Chondrocyte (in vitro differentiated cells): ENCODE measurements around the gene GABBR1. TPM values are rescaled to one million over a fixed set of nuclear protein-coding genes. Genes with fewer than 3 reads are reported as not detected.

Experiments used
- DNase-seq: peaks from one replicate; pipeline ENCODE4 v3.0.0; 2021; ENCODE audit warnings: mixed read lengths, low spot score
- H3K27ac Mint-ChIP-seq: one replicate; pipeline ENCODE4 v1.8.0; 2021; ENCODE audit warnings: mild to moderate bottlenecking, moderate library complexity, mixed read lengths; ENCODE audit not compliant: unreplicated experiment
- H3K27me3 Mint-ChIP-seq: 2 replicates; pipeline ENCODE4 v1.8.0; 2021; ENCODE audit warnings: low read depth, mixed read lengths
- H3K36me3 Mint-ChIP-seq: 2 replicates; pipeline ENCODE4 v1.8.0; 2021; ENCODE audit warnings: low read depth, mixed read lengths
- H3K4me1 Mint-ChIP-seq: 2 replicates; pipeline ENCODE4 v1.8.0; 2021; ENCODE audit warnings: low read depth, mild to moderate bottlenecking, mixed read lengths
- H3K4me3 Mint-ChIP-seq: one replicate; pipeline ENCODE4 v1.8.0; 2021; ENCODE audit warnings: mild to moderate bottlenecking, moderate library complexity, mixed read lengths; ENCODE audit not compliant: unreplicated experiment
- H3K9me3 Mint-ChIP-seq: 2 replicates; pipeline ENCODE4 v1.8.0; 2021; ENCODE audit warnings: low read depth, mixed read lengths
- total RNA-seq: library from RNA; stranded (reverse); gene quantifications from 3 replicates; pipeline ENCODE4 v1.2.1, GENCODE V29; 2021
- TF ChIP-seq, protein P1 (sequence below): fragments of 200-600 bp; sonication (generic); IDR thresholded peaks from 2 replicates; pipeline ENCODE4 v1.5.0; 2021; ENCODE audit warnings: antibody characterized with exemption, mild to moderate bottlenecking, moderate library complexity

The GABBR1 gene
- total RNA-seq, 1 donor from 2014 or later = 50.7 TPM

DNA sequence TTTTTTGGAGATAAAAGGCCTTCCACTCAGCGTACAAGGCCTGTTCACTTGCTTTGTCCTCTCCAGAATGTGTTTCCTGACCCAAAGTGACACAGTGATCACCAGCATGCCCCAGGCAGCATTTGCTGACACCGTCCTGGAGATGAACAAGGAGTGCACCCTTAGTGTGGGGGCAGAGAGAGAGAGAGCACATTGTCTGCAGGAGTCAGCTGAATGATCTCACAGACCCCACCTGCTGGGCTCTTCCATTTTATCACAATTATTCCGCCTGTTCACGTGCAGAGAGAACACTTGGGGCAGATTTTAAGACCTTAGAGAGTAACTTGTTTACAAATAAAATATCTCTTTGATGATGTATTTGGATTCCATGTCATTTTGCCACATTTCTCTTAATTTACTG, 122.8 kb downstream of the GABBR1 start:
- no peak overlapping the region for H3K27ac Mint-ChIP-seq
- H3K36me3 Mint-ChIP-seq = no peaks in the 10 kb centered on the region
- TF ChIP-seq, protein P1, sequence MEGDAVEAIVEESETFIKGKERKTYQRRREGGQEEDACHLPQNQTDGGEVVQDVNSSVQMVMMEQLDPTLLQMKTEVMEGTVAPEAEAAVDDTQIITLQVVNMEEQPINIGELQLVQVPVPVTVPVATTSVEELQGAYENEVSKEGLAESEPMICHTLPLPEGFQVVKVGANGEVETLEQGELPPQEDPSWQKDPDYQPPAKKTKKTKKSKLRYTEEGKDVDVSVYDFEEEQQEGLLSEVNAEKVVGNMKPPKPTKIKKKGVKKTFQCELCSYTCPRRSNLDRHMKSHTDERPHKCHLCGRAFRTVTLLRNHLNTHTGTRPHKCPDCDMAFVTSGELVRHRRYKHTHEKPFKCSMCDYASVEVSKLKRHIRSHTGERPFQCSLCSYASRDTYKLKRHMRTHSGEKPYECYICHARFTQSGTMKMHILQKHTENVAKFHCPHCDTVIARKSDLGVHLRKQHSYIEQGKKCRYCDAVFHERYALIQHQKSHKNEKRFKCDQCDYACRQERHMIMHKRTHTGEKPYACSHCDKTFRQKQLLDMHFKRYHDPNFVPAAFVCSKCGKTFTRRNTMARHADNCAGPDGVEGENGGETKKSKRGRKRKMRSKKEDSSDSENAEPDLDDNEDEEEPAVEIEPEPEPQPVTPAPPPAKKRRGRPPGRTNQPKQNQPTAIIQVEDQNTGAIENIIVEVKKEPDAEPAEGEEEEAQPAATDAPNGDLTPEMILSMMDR = no peak
- no peaks in the 10 kb centered on the region for H3K4me1 Mint-ChIP-seq
- H3K27me3 Mint-ChIP-seq = peaks cover 10% of the 10 kb centered on the region
- no peak overlapping the region for H3K4me3 Mint-ChIP-seq
- H3K9me3 Mint-ChIP-seq = peaks cover 12% of the 10 kb centered on the region
- DNase-seq = no peak

Other genes starting within 250 kb of the GABBR1 start
- gene OR12D2, start 237.6 kb downstream of the GABBR1 start, total RNA-seq = not detected in 3 replicates
- gene OR12D1, start 218.3 kb downstream of the GABBR1 start, total RNA-seq = not detected in 3 replicates
- gene OR10C1, start 193.9 kb downstream of the GABBR1 start, total RNA-seq = not detected in 3 replicates
- not detected in 3 replicates for gene OR11A1, start 176.1 kb downstream of the GABBR1 start, total RNA-seq
- gene OR2H1, start 176.0 kb downstream of the GABBR1 start, total RNA-seq = not detected in 3 replicates
- gene MAS1L, start 145.2 kb downstream of the GABBR1 start, total RNA-seq = not detected in 3 replicates
- gene UBD, start 73.5 kb downstream of the GABBR1 start, total RNA-seq = not detected in 3 replicates
- gene OR2H2, start 48.1 kb downstream of the GABBR1 start, total RNA-seq = not detected in 3 replicates
- gene MOG, start 23.9 kb upstream of the GABBR1 start, total RNA-seq = 0.82 TPM in 1 of 3 replicates, not detected in the others
- gene ZFP57, start 48.0 kb upstream of the GABBR1 start, total RNA-seq = not detected in 3 replicates
- gene HLA-F, start 90.3 kb upstream of the GABBR1 start, total RNA-seq = 5.1 to 6.6 TPM (median 6.4 TPM) in 3 replicates
- gene HLA-G, start 194.6 kb upstream of the GABBR1 start, total RNA-seq = 0.30 to 0.46 TPM in 2 of 3 replicates, not detected in the other